Activated naive CD4-positive, alpha-beta T cell treated with anti-CD3 and anti-CD28 coated beads for 36 hours (primary cell): ENCODE measurements around the gene PCSK5. TPM values are rescaled to one million over a fixed set of nuclear protein-coding genes. Genes with fewer than 3 reads are reported as not detected.

Experiments used
- CTCF ChIA-PET: fragments of 350-600 bp; sonication (Branson Sonifier 250); formaldehyde crosslinking; loops from one replicate; lab custom pipeline; 2021; ENCODE audit warnings: antibody characterized with exemption; lab: Charles Lee
- DNase-seq: peaks from one replicate; pipeline ENCODE4 v3.0.0-alpha.2; 2020
- H3K27ac Mint-ChIP-seq: one replicate; pipeline ENCODE4 v1.8.0; 2021; ENCODE audit warnings: mild to moderate bottlenecking, mixed read lengths
- H3K27me3 Mint-ChIP-seq: one replicate; pipeline ENCODE4 v1.8.0; 2021; ENCODE audit warnings: low read depth, mixed read lengths
- H3K36me3 Mint-ChIP-seq: one replicate; pipeline ENCODE4 v1.8.0; 2021; ENCODE audit warnings: low read depth, mixed read lengths
- H3K4me1 Mint-ChIP-seq: one replicate; pipeline ENCODE4 v1.8.0; 2021; ENCODE audit warnings: low read depth, mixed read lengths
- H3K4me3 Mint-ChIP-seq: one replicate; pipeline ENCODE4 v1.8.0; 2021; ENCODE audit warnings: mild to moderate bottlenecking, moderate library complexity, mixed read lengths
- H3K9me3 Mint-ChIP-seq: one replicate; pipeline ENCODE4 v1.8.0; 2021; ENCODE audit warnings: mixed read lengths
- intact Hi-C: fragments of 100-400 bp; cut with micrococcal nuclease; formaldehyde crosslinking; loops from one replicate; pipeline ENCODE4 v1.15.1; 2023
- total RNA-seq, 2 experiments: library from RNA; stranded (reverse); gene quantifications; one replicate each; pipeline ENCODE4 v1.2.3, GENCODE V29; 2021

The PCSK5 gene
- total RNA-seq: 1 to 10 TPM; 5.7 to 6.0 TPM

DNA sequence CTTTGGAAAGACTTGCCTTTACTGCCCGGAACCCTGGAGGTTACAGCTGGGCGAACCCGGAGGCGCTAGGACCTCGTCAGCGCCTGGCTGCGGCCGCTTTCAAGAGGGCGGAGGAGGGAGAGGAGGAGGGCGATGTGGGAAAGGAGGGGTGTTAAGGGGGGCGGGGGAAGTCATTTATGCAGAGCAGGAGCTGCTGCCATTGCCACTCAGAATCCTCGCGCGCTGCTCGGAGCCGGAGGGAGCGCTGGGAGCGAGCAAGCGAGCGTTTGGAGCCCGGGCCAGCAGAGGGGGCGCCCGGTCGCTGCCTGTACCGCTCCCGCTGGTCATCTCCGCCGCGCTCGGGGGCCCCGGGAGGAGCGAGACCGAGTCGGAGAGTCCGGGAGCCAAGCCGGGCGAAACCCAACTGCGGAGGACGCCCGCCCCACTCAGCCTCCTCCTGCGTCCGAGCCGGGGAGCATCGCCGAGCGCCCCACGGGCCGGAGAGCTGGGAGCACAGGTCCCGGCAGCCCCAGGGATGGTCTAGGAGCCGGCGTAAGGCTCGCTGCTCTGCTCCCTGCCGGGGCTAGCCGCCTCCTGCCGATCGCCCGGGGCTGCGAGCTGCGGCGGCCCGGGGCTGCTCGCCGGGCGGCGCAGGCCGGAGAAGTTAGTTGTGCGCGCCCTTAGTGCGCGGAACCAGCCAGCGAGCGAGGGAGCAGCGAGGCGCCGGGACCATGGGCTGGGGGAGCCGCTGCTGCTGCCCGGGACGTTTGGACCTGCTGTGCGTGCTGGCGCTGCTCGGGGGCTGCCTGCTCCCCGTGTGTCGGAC is at the start of gene PCSK5:
Gene PCSK5 (plus strand): TSS at position 202 of the 805 bp plus-strand sequence. CDS start 509 bp downstream, at position 711.
- peaks cover 33% of the 10 kb centered on the region for H3K4me1 Mint-ChIP-seq
- intact Hi-C loops: loop anchor here (1.0 to 10.0 kb wide), 16 partner anchors 14 to 1287 kb away; partner anchors contain the start of genes C9orf40, CARNMT1, GCNT1 and NMRK1
- H3K4me3 Mint-ChIP-seq: peak within 1 kb of the TSS; percentile 97
- peak; percentile 92 for DNase-seq
- H3K9me3 Mint-ChIP-seq: no peaks in the 10 kb centered on the region
- H3K36me3 Mint-ChIP-seq: no peaks in the 10 kb centered on the region
- H3K27me3 Mint-ChIP-seq: no peaks in the 10 kb centered on the region
- CTCF ChIA-PET: interaction anchor here (0.5 to 2.1 kb wide), 6 partner anchors 24 to 878 kb away, joined by 3 to 8 read pairs (median 4); no protein-coding TSS in a partner anchor
- H3K27ac Mint-ChIP-seq: peak within 1 kb of the TSS; percentile 66

DNA sequence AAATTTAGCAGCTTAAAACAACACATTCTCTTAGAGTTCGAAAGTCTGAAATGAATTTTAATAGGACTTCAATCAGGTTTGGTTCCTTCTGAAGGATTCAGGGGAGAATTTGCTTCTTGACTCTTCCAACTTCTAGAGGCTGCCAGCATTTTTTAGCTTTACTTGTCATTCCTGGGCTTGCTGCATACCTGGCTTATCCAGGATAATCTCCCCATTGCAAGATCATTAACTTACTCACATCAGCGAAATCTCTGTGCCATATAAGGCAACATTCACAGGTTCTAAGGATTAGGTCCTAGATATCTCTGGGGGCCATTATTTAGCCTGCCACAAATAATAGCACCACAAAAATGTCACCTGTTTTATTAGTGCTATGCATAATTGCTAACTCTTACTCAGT is 46.2 kb upstream of the PCSK5 start:
- no peak overlapping the region for H3K4me3 Mint-ChIP-seq
- H3K9me3 Mint-ChIP-seq: no peaks in the 10 kb centered on the region
- no peak overlapping the region for H3K27ac Mint-ChIP-seq
- no peaks in the 10 kb centered on the region for H3K4me1 Mint-ChIP-seq
- DNase-seq: no peak
- CTCF ChIA-PET: interaction anchor here (0.6 to 0.7 kb wide), 2 partner anchors 238 to 606 kb away, joined by 3 read pairs; no protein-coding TSS in a partner anchor
- H3K27me3 Mint-ChIP-seq: peaks cover 2% of the 10 kb centered on the region
- no peaks in the 10 kb centered on the region for H3K36me3 Mint-ChIP-seq
- intact Hi-C loops: no loop called here

- Mint-ChIP-seq H3K27me3 (peaks cover 2% of the 10 kb centered on the region), H3K36me3 (no peaks in the 10 kb centered on the region), H3K4me1 (no peaks in the 10 kb centered on the region), H3K9me3 (no peaks in the 10 kb centered on the region), H3K27ac (no peak overlapping the region), H3K4me3 (no peak overlapping the region)
- CTCF ChIA-PET: interaction anchor here (0.7 kb wide), 1 partner anchor 21 kb away, joined by 4 read pairs; no protein-coding TSS in a partner anchor
- DNase-seq: no peak
- intact Hi-C loops: no loop called here
Observed at GRCh38 chr9:75845806-75846205, 44.7 kb upstream of the PCSK5 start.

GRCh38 chr9:75847085-75847484 is 43.4 kb upstream of the PCSK5 start:
- no peak overlapping the region for H3K27ac Mint-ChIP-seq
- peaks cover 2% of the 10 kb centered on the region for H3K27me3 Mint-ChIP-seq
- no peaks in the 10 kb centered on the region for H3K36me3 Mint-ChIP-seq
- CTCF ChIA-PET: no interaction called here
- H3K4me1 Mint-ChIP-seq: no peaks in the 10 kb centered on the region
- intact Hi-C loops: no loop called here
- peaks cover 3% of the 10 kb centered on the region for H3K9me3 Mint-ChIP-seq
- no peak overlapping the region for H3K4me3 Mint-ChIP-seq
- DNase-seq: no peak

DNA sequence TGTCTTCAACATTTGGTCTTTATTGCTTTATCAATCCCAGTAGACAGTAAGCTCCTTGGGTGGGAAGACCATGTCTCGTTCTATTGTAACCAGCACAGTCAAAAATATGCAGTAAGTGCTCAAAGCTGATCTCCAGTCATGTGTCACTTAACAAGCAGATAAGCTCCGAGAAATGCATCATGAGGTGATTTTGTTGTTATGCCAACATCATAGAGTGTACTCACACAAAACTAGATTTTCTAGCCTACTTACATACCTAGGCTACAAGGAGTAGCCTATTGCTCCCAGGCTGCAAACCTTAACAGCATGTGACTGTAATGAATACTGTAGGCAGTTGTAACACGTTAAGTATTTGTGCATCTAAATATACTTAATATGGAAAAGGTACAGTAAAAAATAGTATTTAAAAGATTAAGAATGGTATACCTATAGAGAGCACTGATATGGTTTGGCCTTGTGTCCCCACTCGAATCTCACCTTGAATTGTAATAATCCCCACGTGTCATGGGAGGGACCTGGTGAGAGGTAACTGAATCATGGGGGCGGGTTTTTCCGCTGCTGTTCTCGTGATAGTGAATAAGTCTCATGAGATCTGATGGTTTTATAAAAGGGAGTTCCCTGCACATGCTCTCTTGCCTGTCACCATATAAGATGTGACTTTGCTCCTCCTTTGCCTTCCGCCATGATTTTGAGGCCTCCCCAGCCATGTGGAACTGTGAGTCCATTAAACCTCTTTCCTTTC is 39.8 kb upstream of the PCSK5 start:
- CTCF ChIA-PET: no interaction called here
- Mint-ChIP-seq H3K27ac (no peak overlapping the region), H3K9me3 (peaks cover 3% of the 10 kb centered on the region)

DNA sequence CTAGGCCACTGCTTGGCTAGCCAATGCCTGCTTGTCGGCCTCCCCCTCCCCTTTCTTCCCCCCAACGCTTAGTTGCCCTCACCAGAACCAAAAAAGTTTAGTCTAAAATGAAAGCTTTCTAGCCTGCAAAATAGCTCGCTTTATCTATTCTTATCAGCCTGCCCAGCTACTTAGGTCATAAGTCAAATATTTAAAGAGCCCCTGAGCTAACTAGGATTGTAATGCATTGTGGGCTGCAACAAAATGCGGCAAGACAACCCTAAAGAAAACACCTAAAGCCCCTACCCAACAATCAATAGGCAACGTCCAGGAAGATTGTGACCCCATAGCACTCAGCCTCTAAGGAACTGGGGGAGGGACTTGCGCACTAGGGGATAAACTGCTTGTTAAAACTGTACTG is 38.6 kb upstream of the PCSK5 start:
- no peaks in the 10 kb centered on the region for H3K4me1 Mint-ChIP-seq
- H3K27me3 Mint-ChIP-seq: no peaks in the 10 kb centered on the region
- H3K36me3 Mint-ChIP-seq: no peaks in the 10 kb centered on the region
- intact Hi-C loops: no loop called here
- no peak for DNase-seq
- no peak overlapping the region for H3K4me3 Mint-ChIP-seq
- H3K9me3 Mint-ChIP-seq: peaks cover 3% of the 10 kb centered on the region
- CTCF ChIA-PET: no interaction called here
- H3K27ac Mint-ChIP-seq: no peak overlapping the region

More for the DNA sequence above, 39.8 kb upstream of the PCSK5 start:
- no peak overlapping the region for H3K4me3 Mint-ChIP-seq
- peak; percentile 10 for DNase-seq
- no peaks in the 10 kb centered on the region for H3K36me3 Mint-ChIP-seq
- intact Hi-C loops: no loop called here
- H3K4me1 Mint-ChIP-seq: no peaks in the 10 kb centered on the region
- no peaks in the 10 kb centered on the region for H3K27me3 Mint-ChIP-seq

DNA sequence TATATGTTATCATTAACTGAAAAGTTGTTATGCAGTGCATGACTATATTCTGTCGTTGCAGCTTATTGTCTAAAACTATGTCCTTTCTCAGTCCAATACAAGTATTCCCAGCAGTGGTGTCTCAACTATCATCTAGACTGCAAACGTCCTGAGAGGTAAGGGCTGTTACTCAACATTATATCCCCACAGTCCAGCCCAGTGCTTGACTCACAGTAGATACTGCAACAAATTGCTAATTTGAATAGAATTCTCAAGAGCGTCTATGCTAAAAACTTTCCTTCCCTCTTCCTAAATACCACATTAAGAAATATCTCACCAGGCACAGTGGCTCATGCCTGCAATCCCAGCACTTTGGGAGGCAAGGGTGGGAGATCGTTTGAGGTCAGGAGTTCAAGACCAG is 37.7 kb upstream of the PCSK5 start:
- Mint-ChIP-seq H3K9me3 (peaks cover 3% of the 10 kb centered on the region), H3K4me1 (no peaks in the 10 kb centered on the region), H3K36me3 (no peaks in the 10 kb centered on the region), H3K27ac (no peak overlapping the region), H3K4me3 (no peak overlapping the region), H3K27me3 (no peaks in the 10 kb centered on the region)
- intact Hi-C loops: no loop called here
- DNase-seq: no peak
- CTCF ChIA-PET: no interaction called here

DNA sequence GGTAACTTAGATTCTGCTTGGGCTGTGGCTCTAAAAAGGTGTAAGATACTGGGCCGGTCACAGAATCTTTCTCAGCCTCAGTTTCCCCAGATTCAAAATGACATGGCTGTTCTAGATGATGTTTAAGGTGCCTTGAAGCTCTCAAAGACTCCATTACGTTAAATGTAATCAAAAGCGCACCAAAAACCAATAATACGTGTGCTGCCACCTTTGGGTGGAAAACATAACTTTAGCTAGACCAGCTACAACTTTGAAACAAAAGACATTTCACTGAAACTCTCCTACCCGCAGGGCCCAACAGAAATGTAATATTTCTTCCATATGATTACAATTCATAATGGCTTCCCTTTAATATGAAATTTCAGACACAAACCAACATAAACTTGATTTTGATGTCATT is 35.0 kb upstream of the PCSK5 start:
- peak; percentile 27 for DNase-seq
- intact Hi-C loops: loop anchor here (2.0 to 5.0 kb wide), 2 partner anchors 588 to 655 kb away; no protein-coding TSS in a partner anchor
- Mint-ChIP-seq H3K27ac (no peak overlapping the region), H3K4me3 (no peak overlapping the region), H3K27me3 (no peaks in the 10 kb centered on the region), H3K4me1 (no peaks in the 10 kb centered on the region), H3K9me3 (peaks cover 3% of the 10 kb centered on the region), H3K36me3 (no peaks in the 10 kb centered on the region)
- CTCF ChIA-PET: interaction anchor here (0.8 to 1.3 kb wide), 4 partner anchors 9 to 47 kb away, joined by 3 to 6 read pairs (median 4); no protein-coding TSS in a partner anchor

GRCh38 chr9:75858497-75859092 is 31.9 kb upstream of the PCSK5 start:
- CTCF ChIA-PET: interaction anchor here (0.7 to 1.2 kb wide), 2 partner anchors 8 to 270 kb away, joined by 3 read pairs; no protein-coding TSS in a partner anchor
- Mint-ChIP-seq H3K4me3 (no peak overlapping the region), H3K4me1 (no peaks in the 10 kb centered on the region), H3K9me3 (no peaks in the 10 kb centered on the region), H3K36me3 (no peaks in the 10 kb centered on the region), H3K27me3 (no peaks in the 10 kb centered on the region), H3K27ac (no peak overlapping the region)
- no peak for DNase-seq
- intact Hi-C loops: loop anchor here (5.0 kb wide), 1 partner anchor 591 kb away; no protein-coding TSS in a partner anchor

DNA sequence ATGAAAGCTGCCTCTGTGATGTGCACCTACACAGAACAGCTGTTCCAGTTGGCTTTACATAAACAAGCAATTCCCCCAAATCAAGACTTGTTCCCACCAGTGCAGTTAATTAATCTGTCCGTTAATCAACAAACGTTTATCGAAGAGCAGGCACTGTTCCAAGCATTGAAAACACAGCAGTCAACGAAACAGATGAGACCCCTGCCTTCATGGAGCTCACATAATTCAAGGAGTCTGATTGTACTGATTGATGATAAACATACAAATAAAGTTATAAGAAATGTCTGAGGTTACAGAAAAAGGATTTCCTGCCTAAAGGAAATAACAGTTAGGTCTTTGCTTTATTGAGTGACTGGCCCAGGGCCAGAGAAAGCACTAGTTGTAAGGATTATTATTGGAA is 26.2 kb upstream of the PCSK5 start:
- H3K4me3 Mint-ChIP-seq: no peak overlapping the region
- no peaks in the 10 kb centered on the region for H3K36me3 Mint-ChIP-seq
- H3K4me1 Mint-ChIP-seq: no peaks in the 10 kb centered on the region
- no peaks in the 10 kb centered on the region for H3K9me3 Mint-ChIP-seq
- CTCF ChIA-PET: interaction anchor here (1.1 to 2.6 kb wide), 4 partner anchors 9 to 598 kb away, joined by 3 to 7 read pairs (median 6); no protein-coding TSS in a partner anchor
- no peaks in the 10 kb centered on the region for H3K27me3 Mint-ChIP-seq
- no peak overlapping the region for H3K27ac Mint-ChIP-seq
- intact Hi-C loops: loop anchor here (10.0 kb wide), 1 partner anchor 239 kb away; no protein-coding TSS in a partner anchor
- no peak for DNase-seq

GRCh38 chr9:75866273-75866871 is 24.1 kb upstream of the PCSK5 start:
- Mint-ChIP-seq H3K9me3 (no peaks in the 10 kb centered on the region), H3K4me3 (no peak overlapping the region), H3K4me1 (peaks cover 15% of the 10 kb centered on the region), H3K36me3 (no peaks in the 10 kb centered on the region), H3K27ac (no peak overlapping the region), H3K27me3 (no peaks in the 10 kb centered on the region)
- peak; percentile 75 for DNase-seq
- intact Hi-C loops: loop anchor here (2.0 to 10.0 kb wide), 4 partner anchors 242 to 1094 kb away; no protein-coding TSS in a partner anchor
- CTCF ChIA-PET: interaction anchor here (0.6 to 2.6 kb wide), 24 partner anchors 8 to 838 kb away, joined by 3 to 8 read pairs (median 4); partner anchors contain the start of gene PCSK5
